Activated T-helper 2 cell treated with anti-CD3 and anti-CD28 coated beads, Interferon-gamma antibody, Interleukin-2, Interleukin-4, amounts not matched to agents 10 μg/mL and 5 μg/mL and 100 μg/mL, durations not matched to agents 14 hours and 24 hours and 36 hours (primary cell): ENCODE results near the gene CAMK1D. TPM values are rescaled to one million over a fixed set of nuclear protein-coding genes. Genes with fewer than 3 reads are reported as not detected.

Experiments
- DNase-seq: peaks from one replicate; pipeline ENCODE4 v3.0.0; 2021; ENCODE audit warnings: low spot score
- H3K27ac Mint-ChIP-seq: one replicate; pipeline ENCODE4 v1.8.0; 2021; ENCODE audit warnings: mixed read lengths
- H3K27me3 Mint-ChIP-seq: one replicate; pipeline ENCODE4 v1.8.0; 2021; ENCODE audit warnings: low read depth, mixed read lengths
- H3K36me3 Mint-ChIP-seq: one replicate; pipeline ENCODE4 v1.8.0; 2021; ENCODE audit warnings: low read depth, mixed read lengths
- H3K4me1 Mint-ChIP-seq: one replicate; pipeline ENCODE4 v1.8.0; 2021; ENCODE audit warnings: low read depth, mixed read lengths
- H3K4me3 Mint-ChIP-seq: one replicate; pipeline ENCODE4 v1.8.0; 2021; ENCODE audit warnings: low read depth, mild to moderate bottlenecking, moderate library complexity, mixed read lengths
- H3K9me3 Mint-ChIP-seq: one replicate; pipeline ENCODE4 v1.8.0; 2021; ENCODE audit warnings: mixed read lengths
- intact Hi-C: fragments of 100-400 bp; cut with micrococcal nuclease; formaldehyde crosslinking; loops from one replicate; pipeline ENCODE4 v1.15.1; 2023
- total RNA-seq: library from RNA; stranded (reverse); gene quantifications from 2 replicates; pipeline ENCODE4 v1.2.3, GENCODE V29; 2022

The CAMK1D gene
- total RNA-seq, 1 donor from 2014 or later, result 5.7 TPM

DNA sequence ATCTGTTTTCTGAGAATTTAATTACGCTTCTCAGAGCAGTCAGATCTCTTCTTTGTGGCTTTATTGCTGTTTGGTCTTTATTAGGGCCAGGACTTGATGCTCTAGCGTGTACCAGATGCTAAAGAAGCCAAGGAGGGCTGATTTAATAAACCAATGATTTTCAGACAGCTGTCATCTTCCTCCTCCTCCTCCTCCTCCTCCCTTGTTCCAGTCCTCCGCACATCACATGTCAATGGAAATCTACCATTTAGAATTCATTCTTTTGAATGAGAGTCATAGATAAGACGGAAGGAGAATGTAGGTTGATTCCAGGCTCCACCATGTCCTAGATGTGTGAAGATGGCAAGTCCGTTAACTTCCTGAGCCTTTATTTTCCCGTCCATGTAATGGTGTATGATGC, 156.3 kb downstream of the CAMK1D start:
- Mint-ChIP-seq H3K9me3 (no peaks in the 10 kb centered on the region), H3K36me3 (no peaks in the 10 kb centered on the region), H3K27ac (no peak overlapping the region), H3K4me1 (peaks cover 22% of the 10 kb centered on the region), H3K27me3 (peaks cover 5% of the 10 kb centered on the region), H3K4me3 (no peak overlapping the region)
- intact Hi-C loops, result no loop called here
- DNase-seq, result no peak

DNA sequence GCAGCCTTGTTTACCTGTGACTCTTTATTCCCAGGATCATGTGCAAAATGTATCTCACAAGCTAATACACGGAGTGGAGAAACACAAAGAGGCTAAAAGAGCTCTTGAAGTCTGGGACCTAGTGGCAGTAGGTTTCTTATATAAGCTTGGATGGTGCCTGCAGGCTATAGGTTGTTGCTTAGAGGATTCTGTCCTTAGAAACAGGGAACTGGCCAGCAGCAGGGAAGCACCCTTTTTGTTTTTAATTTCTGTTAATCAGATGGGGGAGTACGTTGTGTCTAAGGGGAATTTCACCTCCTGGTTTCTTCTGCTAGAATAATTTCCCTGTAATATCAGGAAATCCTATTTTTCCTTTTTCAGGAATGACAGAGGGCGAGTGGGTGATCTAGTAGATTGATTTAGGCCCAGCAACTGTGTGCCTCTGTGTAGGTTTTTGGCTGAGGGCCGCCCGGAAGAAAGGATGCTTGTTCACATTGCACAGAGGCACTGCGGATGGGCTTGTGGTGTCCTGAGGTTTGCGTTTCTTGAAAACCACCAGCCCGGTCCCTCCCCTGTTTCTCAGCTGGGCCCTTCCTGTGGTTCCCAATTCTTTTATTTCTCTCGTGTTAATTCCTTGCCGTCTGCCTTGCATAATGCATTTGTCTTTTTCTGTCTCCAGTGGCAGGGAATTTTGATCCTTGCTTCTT, 158.0 kb downstream of the CAMK1D start:
- Mint-ChIP-seq H3K4me1 (peaks cover 19% of the 10 kb centered on the region), H3K4me3 (no peak overlapping the region), H3K27me3 (peaks cover 5% of the 10 kb centered on the region), H3K36me3 (no peaks in the 10 kb centered on the region), H3K9me3 (no peaks in the 10 kb centered on the region), H3K27ac (no peak overlapping the region)
- DNase-seq, result no peak
- intact Hi-C loops, result no loop called here

GRCh38 chr10:12508165-12508564, 158.8 kb downstream of the CAMK1D start:
- intact Hi-C loops, result no loop called here
- H3K4me1 Mint-ChIP-seq, result peaks cover 19% of the 10 kb centered on the region
- DNase-seq, result no peak
- H3K4me3 Mint-ChIP-seq, result no peak overlapping the region
- peaks cover 5% of the 10 kb centered on the region for H3K27me3 Mint-ChIP-seq
- no peaks in the 10 kb centered on the region for H3K9me3 Mint-ChIP-seq
- H3K27ac Mint-ChIP-seq, result no peak overlapping the region
- H3K36me3 Mint-ChIP-seq, result no peaks in the 10 kb centered on the region

DNA sequence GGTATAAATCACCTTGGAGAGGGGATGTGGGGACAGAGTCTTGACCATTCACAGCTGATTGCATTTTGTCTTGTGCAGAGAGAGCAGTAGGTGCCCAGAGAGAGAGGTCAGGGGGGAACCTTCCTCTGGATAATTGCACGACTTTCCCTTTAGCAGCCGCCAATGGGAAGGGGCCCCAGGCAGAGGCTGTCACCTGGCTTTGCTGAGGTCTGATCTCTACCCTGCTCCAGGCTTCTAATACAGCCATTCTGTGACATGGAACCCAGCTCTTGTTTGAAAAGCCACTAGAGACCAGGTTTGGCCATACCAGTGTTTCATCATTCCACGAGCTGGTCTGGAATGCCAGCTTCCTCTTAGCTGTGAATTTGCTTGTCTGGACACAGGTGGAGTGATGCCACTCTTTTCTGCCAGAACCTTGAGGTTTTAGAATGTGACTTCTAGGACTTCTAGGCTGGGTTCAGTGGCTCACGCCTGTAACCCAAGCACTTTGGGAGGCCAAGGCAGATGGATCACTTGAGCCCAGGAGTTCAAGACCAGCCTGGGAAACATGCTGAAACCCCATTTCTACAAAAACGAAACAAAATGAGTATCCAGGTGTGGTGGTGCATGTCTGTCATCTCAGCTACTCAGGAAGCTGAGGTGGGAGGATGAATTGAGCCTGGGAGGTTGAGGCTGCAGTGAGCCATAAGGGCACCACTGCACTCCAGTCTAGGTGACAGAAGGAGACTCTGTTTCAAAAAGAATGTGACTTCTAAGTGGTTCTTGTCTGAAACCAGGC, 159.9 kb downstream of the CAMK1D start:
- Mint-ChIP-seq H3K27ac (no peak overlapping the region), H3K9me3 (no peaks in the 10 kb centered on the region), H3K4me3 (no peak overlapping the region), H3K36me3 (no peaks in the 10 kb centered on the region), H3K27me3 (peaks cover 5% of the 10 kb centered on the region), H3K4me1 (peaks cover 19% of the 10 kb centered on the region)
- DNase-seq, result no peak
- intact Hi-C loops, result no loop called here

DNA sequence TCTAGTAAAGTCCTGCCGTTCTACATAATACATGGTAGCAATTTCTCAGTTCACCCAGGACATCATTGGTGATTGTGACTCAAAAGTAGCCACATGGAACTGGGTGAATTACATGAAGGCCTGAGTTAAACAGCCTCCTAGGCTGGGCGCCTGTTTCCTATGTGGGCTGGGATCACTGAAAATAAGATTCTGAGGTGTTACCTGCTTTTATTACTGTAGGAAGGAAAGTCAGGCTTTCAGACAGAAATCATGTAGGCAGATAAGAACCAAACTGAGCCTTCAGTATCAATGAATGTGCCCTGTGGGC, 160.4 kb downstream of the CAMK1D start:
- no peak for DNase-seq
- H3K36me3 Mint-ChIP-seq, result no peaks in the 10 kb centered on the region
- no peak overlapping the region for H3K4me3 Mint-ChIP-seq
- intact Hi-C loops, result no loop called here
- H3K27ac Mint-ChIP-seq, result no peak overlapping the region
- H3K9me3 Mint-ChIP-seq, result no peaks in the 10 kb centered on the region
- H3K4me1 Mint-ChIP-seq, result peaks cover 22% of the 10 kb centered on the region
- H3K27me3 Mint-ChIP-seq, result peaks cover 5% of the 10 kb centered on the region

DNA sequence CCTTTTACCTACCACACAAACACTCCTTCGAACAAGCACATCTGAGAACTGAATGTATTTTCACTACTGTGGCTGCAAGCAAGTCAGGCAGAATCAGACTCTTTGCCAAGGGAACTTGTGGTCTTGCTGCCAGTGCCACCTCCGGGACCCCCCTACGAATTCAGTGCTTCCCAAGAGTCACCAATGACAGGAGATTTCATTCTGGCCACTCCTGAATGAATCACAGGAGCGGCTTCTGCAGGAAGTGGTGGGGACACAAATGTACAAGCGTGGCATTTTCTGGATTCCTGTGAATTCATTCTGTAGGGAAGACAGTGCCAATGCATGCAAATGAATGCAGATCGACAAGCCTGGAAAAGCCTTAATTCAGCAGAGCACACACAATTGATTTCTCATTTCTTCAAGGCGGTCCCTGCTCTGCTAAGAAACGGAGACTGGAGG, 161.2 kb downstream of the CAMK1D start:
- no peak for DNase-seq
- Mint-ChIP-seq H3K27ac (no peak overlapping the region), H3K4me3 (no peak overlapping the region), H3K4me1 (peaks cover 18% of the 10 kb centered on the region), H3K36me3 (no peaks in the 10 kb centered on the region), H3K9me3 (no peaks in the 10 kb centered on the region), H3K27me3 (no peaks in the 10 kb centered on the region)
- intact Hi-C loops, result no loop called here

DNA sequence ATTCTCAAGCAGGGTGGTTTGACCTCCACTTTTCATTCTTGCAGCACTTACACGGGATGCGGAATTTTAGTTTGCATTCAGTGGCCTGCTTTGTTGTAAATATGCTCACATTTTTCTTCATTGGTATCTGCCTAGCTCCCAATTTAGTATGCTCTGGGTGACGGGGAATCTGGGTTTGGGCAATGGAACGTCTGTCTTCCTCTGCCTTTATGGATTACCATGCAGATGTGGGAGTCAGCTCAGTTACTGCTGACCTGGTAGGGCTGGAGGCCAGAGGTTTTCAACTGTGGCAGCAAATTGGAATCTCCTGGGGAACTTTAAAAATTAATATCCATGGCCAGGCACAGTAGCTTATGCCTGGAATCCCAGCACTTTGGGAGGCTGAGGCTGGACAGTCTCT, 161.6 kb downstream of the CAMK1D start:
- intact Hi-C loops, result no loop called here
- no peaks in the 10 kb centered on the region for H3K27me3 Mint-ChIP-seq
- DNase-seq, result no peak
- no peaks in the 10 kb centered on the region for H3K9me3 Mint-ChIP-seq
- H3K4me1 Mint-ChIP-seq, result peaks cover 18% of the 10 kb centered on the region
- no peak overlapping the region for H3K27ac Mint-ChIP-seq
- H3K4me3 Mint-ChIP-seq, result no peak overlapping the region
- H3K36me3 Mint-ChIP-seq, result no peaks in the 10 kb centered on the region

GRCh38 chr10:12511651-12512050, 162.3 kb downstream of the CAMK1D start:
- intact Hi-C loops, result no loop called here
- no peak for DNase-seq
- H3K27ac Mint-ChIP-seq, result no peak overlapping the region
- H3K9me3 Mint-ChIP-seq, result no peaks in the 10 kb centered on the region
- peaks cover 18% of the 10 kb centered on the region for H3K4me1 Mint-ChIP-seq
- H3K27me3 Mint-ChIP-seq, result no peaks in the 10 kb centered on the region
- H3K36me3 Mint-ChIP-seq, result no peaks in the 10 kb centered on the region
- no peak overlapping the region for H3K4me3 Mint-ChIP-seq

DNA sequence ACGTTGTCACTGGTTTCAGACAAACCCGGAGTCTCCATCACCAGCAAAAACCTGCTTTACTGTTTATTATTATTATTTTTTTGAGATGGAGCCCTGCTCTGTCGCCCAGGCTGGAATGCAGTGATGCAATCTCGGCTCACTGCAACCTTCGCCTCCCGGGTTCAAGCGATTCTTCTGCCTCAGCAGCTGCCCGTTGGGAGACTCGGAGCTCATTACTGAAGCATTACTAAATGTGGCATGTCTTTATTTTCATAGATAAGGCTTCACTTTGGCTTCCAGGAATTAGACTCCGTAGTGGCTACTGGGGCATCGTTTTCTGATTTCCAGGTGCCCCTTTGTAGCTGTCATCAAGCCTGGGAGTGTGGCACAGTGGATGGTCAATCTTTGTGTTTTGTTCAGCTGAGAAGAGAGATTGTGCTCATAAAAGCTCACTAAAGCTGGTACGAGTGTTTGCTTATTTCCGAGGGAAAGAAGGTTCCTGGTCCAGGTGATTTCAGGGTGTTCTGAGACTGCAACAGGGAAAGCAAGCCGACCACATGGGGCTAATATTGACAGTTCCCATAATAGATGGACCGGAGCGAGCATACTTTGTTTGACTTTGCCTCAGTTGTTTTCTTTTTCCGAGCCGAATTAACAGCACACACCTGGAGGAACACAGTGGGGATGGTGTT, 163.1 kb downstream of the CAMK1D start:
- Mint-ChIP-seq H3K27me3 (no peaks in the 10 kb centered on the region), H3K27ac (no peak overlapping the region), H3K4me3 (no peak overlapping the region), H3K9me3 (no peaks in the 10 kb centered on the region), H3K4me1 (peaks cover 14% of the 10 kb centered on the region), H3K36me3 (no peaks in the 10 kb centered on the region)
- no peak for DNase-seq
- intact Hi-C loops, result no loop called here

DNA sequence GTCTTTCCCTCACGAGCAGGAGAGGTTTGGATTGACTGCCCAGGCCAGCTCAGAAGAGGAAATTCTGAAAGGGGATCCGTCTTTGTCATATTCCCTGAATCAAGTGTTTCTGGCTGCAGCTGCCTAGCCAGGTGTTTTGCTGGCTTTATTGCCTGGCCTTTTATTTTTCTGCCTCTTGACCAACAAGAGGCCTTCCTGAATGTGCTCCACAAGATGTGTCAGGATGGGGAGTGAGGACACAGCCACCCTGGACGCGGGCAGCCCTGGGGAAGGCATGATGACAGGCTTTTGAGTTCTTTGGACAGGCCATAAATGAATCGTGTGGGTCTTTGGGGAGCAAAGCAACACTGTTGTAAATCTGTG, 163.6 kb downstream of the CAMK1D start:
- intact Hi-C loops, result no loop called here
- H3K9me3 Mint-ChIP-seq, result no peaks in the 10 kb centered on the region
- H3K36me3 Mint-ChIP-seq, result no peaks in the 10 kb centered on the region
- DNase-seq, result no peak
- H3K27ac Mint-ChIP-seq, result no peak overlapping the region
- H3K4me3 Mint-ChIP-seq, result no peak overlapping the region
- H3K27me3 Mint-ChIP-seq, result no peaks in the 10 kb centered on the region
- H3K4me1 Mint-ChIP-seq, result peaks cover 11% of the 10 kb centered on the region

GRCh38 chr10:12513775-12514673, 164.7 kb downstream of the CAMK1D start:
- intact Hi-C loops, result no loop called here
- H3K4me3 Mint-ChIP-seq, result no peak overlapping the region
- DNase-seq, result no peak
- H3K9me3 Mint-ChIP-seq, result no peaks in the 10 kb centered on the region
- no peaks in the 10 kb centered on the region for H3K27me3 Mint-ChIP-seq
- H3K27ac Mint-ChIP-seq, result no peak overlapping the region
- H3K4me1 Mint-ChIP-seq, result peaks cover 10% of the 10 kb centered on the region
- no peaks in the 10 kb centered on the region for H3K36me3 Mint-ChIP-seq

DNA sequence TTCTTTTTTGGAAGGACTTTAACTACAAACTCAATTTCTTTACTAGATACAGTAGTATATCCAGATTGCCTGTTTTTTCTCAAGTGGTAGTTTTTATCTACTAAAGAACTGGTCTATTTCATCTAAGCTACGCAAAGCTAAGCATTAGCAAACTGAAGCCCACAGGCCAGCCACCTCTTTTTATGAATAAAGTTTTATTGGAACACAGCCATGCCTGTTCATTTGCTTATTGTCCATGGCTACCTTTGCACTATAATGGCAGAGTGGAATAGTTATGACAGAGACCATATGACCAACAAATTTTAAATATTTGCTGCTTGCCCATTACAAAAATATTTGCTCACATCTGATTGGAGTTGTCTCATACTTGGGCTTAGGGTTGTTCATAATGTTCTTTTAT, 168.7 kb downstream of the CAMK1D start:
- peaks cover 4% of the 10 kb centered on the region for H3K9me3 Mint-ChIP-seq
- no peak for DNase-seq
- H3K4me1 Mint-ChIP-seq, result peaks cover 4% of the 10 kb centered on the region
- no peaks in the 10 kb centered on the region for H3K36me3 Mint-ChIP-seq
- no peak overlapping the region for H3K4me3 Mint-ChIP-seq
- H3K27ac Mint-ChIP-seq, result no peak overlapping the region
- intact Hi-C loops, result no loop called here
- no peaks in the 10 kb centered on the region for H3K27me3 Mint-ChIP-seq
